GM23248 (cell line): ENCODE results near the gene PQBP1.

Experiments used
- EZH2 ChIP-seq: fragments of 200-600 bp; sonication (generic); IDR thresholded peaks from 2 replicates; pipeline ENCODE4 v1.6.1; 2018; ENCODE audit warnings: antibody characterized with exemption, mild to moderate bottlenecking; ENCODE audit not compliant: insufficient read depth, poor library complexity, severe bottlenecking
- EZH2phosphoT487 ChIP-seq: fragments of 200-600 bp; sonication (generic); IDR thresholded peaks from 2 replicates; pipeline ENCODE4 v1.6.1; 2018; ENCODE audit warnings: antibody characterized with exemption, moderate library complexity, mild to moderate bottlenecking, low read depth; ENCODE audit not compliant: insufficient read depth

- no peak for TF ChIP-seq EZH2phosphoT487
- TF ChIP-seq EZH2: no peak
These were observed 20.5 kb downstream of the PQBP1 start for GRCh38 chrX:48918301-48918642.
